Upper lobe of left lung (tissue), 6 donors: ENCODE data around the gene SPAG8. TPM values are rescaled to one million over a fixed set of nuclear protein-coding genes. Genes with fewer than 3 reads are reported as not detected.

Source experiments
- ATAC-seq, 2 donors: fragments of 200-7000 bp; cut with Tn5 transposase; one replicate each; pipeline ENCODE4 v1.9.1; 2022; ENCODE audit warnings: mild to moderate bottlenecking in 2 of 2, moderate library complexity in 2 of 2; ENCODE audit not compliant: low FRiP score in 2 of 2
- DNase-seq, 2 donors: peaks; one replicate each; pipeline ENCODE4 v3.0.0-alpha.2; 2019 to 2020
- H3K27ac ChIP-seq, 4 donors: fragments of 200-600 bp; sonication (generic); one replicate each; pipeline ENCODE4 v1.5.1; 2016 to 2019
- H3K27me3 ChIP-seq, 4 donors: fragments of 200-600 bp; sonication (generic); one replicate each; pipeline ENCODE4 v1.5.1; 2017 to 2019
- H3K36me3 ChIP-seq, 4 donors: fragments of 200-600 bp; sonication (generic); one replicate each; pipeline ENCODE4 v1.5.1; 2016 to 2019
- H3K4me1 ChIP-seq, 4 donors: fragments of 200-600 bp; sonication (generic); one replicate each; pipeline ENCODE4 v1.5.1; 2018 to 2019
- H3K4me3 ChIP-seq, 4 donors: fragments of 200-600 bp; sonication (generic); one replicate each; pipeline ENCODE4 v1.5.1; 2017 to 2019; ENCODE audit warnings: mild to moderate bottlenecking in 2 of 4, moderate library complexity in 1 of 4
- H3K9me3 ChIP-seq, 4 donors: fragments of 200-600 bp; sonication (generic); one replicate each; pipeline ENCODE4 v1.5.1; 2018 to 2019
- CTCF ChIP-seq, 6 experiments: fragments of 450-650 bp in 4 of 6; fragments of 200-600 bp in 2 of 6; sonication (generic) in 2 of 6; IDR thresholded peaks; one replicate each; pipeline ENCODE4 v1.5.1; 2016 to 2019; ENCODE audit warnings: antibody characterized with exemption in 6 of 6
- EP300 ChIP-seq, 4 donors: sonication (generic); formaldehyde crosslinking; IDR thresholded peaks; one replicate each; pipeline ENCODE4 v1.5.1; 2017; ENCODE audit warnings: antibody characterized with exemption in 4 of 4, control low read depth in 2 of 4
- POLR2A ChIP-seq, 4 donors: fragments of 450-650 bp; IDR thresholded peaks; one replicate each; pipeline ENCODE4 v1.5.1; 2016 to 2017; ENCODE audit warnings: antibody characterized with exemption in 4 of 4, mild to moderate bottlenecking in 2 of 4
- POLR2AphosphoS5 ChIP-seq, 2 donors: sonication (generic); formaldehyde crosslinking; IDR thresholded peaks; one replicate each; pipeline ENCODE4 v1.5.1; 2017; ENCODE audit warnings: antibody characterized with exemption in 2 of 2
- WGBS, 2 donors: methylation state at CpG; one replicate each; pipeline ENCODE4 v1.1.5; 2017 to 2018; 5-methylcytosine and 5-hydroxymethylcytosine counted together
- total RNA-seq, 6 donors: library from RNA; depleted of rRNA in 4 of 6; stranded (reverse); fragments of >200 nt in 4 of 6; gene quantifications; one replicate each; pipeline versions ENCODE4 v1.1.0 to v1.2.1, GENCODE V29; 2016 to 2021
- donor health status: DM: no; HTN: no; CAD: no; lungs with moderate emphysema.
- donor health status: DM: no; HTN: yes; CAD: no; lungs with severe emphysema.

SPAG8 gene
- total RNA-seq, 6 donors from 2014 or later: 2.5 to 43.0 (median 13.3) TPM

GRCh38 chr9:35835216-35835632, 23.2 kb upstream of the SPAG8 start:
- Histone ChIP-seq H3K27ac (peak overlapping the region in 1 of 4 donors; percentile 60), H3K36me3 (no peaks in the 10 kb centered on the region), H3K27me3 (no peaks in the 10 kb centered on the region), H3K4me1 (peaks cover 29 to 46% (median 36%) of the 10 kb centered on the region in 4 donors), H3K9me3 (no peaks in the 10 kb centered on the region), H3K4me3 (no peak overlapping the region)
- TF ChIP-seq CTCF (IDR thresholded peaks at IDR 0.05) (peak in 3 of 6 experiments; percentile 14 to 21 (median 20)), EP300 (IDR thresholded peaks at IDR 0.05) (no peak), POLR2A (IDR thresholded peaks at IDR 0.05) (no peak)
- WGBS, 2 donors: 97 to 100% methylated on average over 1 to 3 of the region's 3 CpGs
- DNase-seq (peak; percentile 49 to 59), ATAC-seq (peak in 1 of 2 donors; percentile 54)

- Histone ChIP-seq H3K9me3 (no peaks in the 10 kb centered on the region), H3K27ac (peak overlapping the region; percentile 43 to 60 (median 51)), H3K4me1 (peaks cover 35 to 51% (median 43%) of the 10 kb centered on the region in 4 donors), H3K36me3 (no peaks in the 10 kb centered on the region), H3K27me3 (no peaks in the 10 kb centered on the region), H3K4me3 (no peak overlapping the region)
- TF ChIP-seq CTCF (IDR thresholded peaks at IDR 0.05) (no peak), POLR2AphosphoS5 (IDR thresholded peaks at IDR 0.05) (no peak), EP300 (IDR thresholded peaks at IDR 0.05) (no peak), POLR2A (IDR thresholded peaks at IDR 0.05) (no peak)
- WGBS, 2 donors: 77 to 85% methylated on average over 13 to 14 of the region's 14 CpGs
- no peak for ATAC-seq
- DNase-seq: no peak
Measured at GRCh38 chr9:35834260-35835215, 22.5 kb upstream of the SPAG8 start.

GRCh38 chr9:35832814-35833213, 20.8 kb upstream of the SPAG8 start:
- Histone ChIP-seq H3K27ac (peak overlapping the region; percentile 43 to 84 (median 64)), H3K27me3 (no peaks in the 10 kb centered on the region), H3K9me3 (no peaks in the 10 kb centered on the region), H3K36me3 (no peaks in the 10 kb centered on the region), H3K4me1 (peaks cover 39 to 56% (median 47%) of the 10 kb centered on the region in 4 donors), H3K4me3 (no peak overlapping the region)
- peak in 1 of 4 donors; percentile 3 for TF ChIP-seq EP300 (IDR thresholded peaks at IDR 0.05)
- TF ChIP-seq POLR2A (IDR thresholded peaks at IDR 0.05): peak in 1 of 4 donors; percentile 10
- TF ChIP-seq POLR2AphosphoS5 (IDR thresholded peaks at IDR 0.05): no peak
- TF ChIP-seq CTCF (IDR thresholded peaks at IDR 0.05): no peak
- DNase-seq (peak in 1 of 2 donors; percentile 60), ATAC-seq (no peak)
- 60 to 71% methylated on average over 5 of the region's 5 CpGs for WGBS, 2 donors

GRCh38 chr9:35831040-35831439, 19.0 kb upstream of the SPAG8 start:
- peaks cover 40 to 54% (median 47%) of the 10 kb centered on the region in 4 donors for H3K4me1 ChIP-seq
- H3K36me3 ChIP-seq: no peaks in the 10 kb centered on the region
- no peak overlapping the region for H3K27ac ChIP-seq
- 81 to 85% methylated on average over 4 of the region's 4 CpGs for WGBS, 2 donors
- TF ChIP-seq POLR2AphosphoS5 (IDR thresholded peaks at IDR 0.05) (no peak), POLR2A (IDR thresholded peaks at IDR 0.05) (no peak), EP300 (IDR thresholded peaks at IDR 0.05) (no peak), CTCF (IDR thresholded peaks at IDR 0.05) (no peak)
- H3K27me3 ChIP-seq: no peaks in the 10 kb centered on the region
- no peaks in the 10 kb centered on the region for H3K9me3 ChIP-seq
- ATAC-seq (no peak), DNase-seq (no peak)
- H3K4me3 ChIP-seq: no peak overlapping the region
